DMS53 treated with DMSO at 0.1 percent for 48 hours (cell line): Measurements from ENCODE around the gene MUC3A.
"Not testable (repeated sequence)": the region's sequence is repeated elsewhere in the genome, so short reads cannot be mapped to it uniquely, and the experiment has no call there.

Experiments
- DNase-seq: peaks from one replicate; lab custom pipeline; 2025; ENCODE audit not compliant: unreplicated experiment; lab: John Stamatoyannopoulos, UW

The MUC3A gene

GRCh38 chr7:100971111-100972001, 22.0 kb downstream of the MUC3A start:
- DNase-seq: no peak

- DNase-seq: no peak
These were observed 22.6 kb downstream of the MUC3A start for GRCh38 chr7:100972002-100972347.

DNA sequence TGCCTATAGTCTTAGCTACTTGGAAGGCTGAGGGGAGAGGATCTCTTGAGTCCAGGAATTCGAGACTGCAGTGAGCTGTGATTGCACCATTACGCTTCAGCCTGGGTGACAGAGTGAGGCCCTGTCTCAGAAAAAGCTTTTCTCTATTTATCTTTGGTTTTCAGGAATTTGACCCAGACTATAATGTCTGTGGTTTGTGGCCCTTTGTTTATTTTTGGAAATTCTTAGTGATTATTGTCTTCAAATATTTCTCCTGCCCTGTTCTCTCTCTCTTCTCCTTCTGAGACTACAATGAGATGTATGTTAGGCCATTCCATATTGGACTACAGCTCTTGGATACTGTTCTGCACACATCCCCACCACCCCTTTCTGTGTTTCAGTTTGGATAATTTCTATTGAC, 24.7 kb downstream of the MUC3A start:
- no peak for DNase-seq

DNA sequence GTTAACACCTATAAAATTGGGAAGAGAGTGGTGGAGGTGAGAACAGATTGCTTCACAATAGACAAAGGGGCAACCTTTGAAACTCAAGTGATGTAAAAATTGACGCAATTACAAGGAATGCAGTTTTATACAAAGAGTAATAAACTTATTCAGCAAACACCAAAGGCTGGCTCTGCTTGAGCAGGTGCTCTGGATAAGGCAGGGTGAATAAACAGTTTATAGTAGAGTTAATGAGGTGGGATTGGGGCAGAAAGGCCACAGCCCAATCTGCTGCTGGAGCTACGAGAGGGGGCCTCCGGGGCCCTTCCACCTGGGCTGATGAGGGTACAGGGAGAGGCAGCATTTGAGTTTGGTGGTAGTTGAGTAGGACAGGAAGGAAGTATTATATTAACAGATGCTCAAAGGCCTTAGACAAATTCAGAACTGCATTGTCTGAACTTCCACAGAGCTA, 26.1 kb downstream of the MUC3A start:
- DNase-seq: no peak

GRCh38 chr7:100978300-100978699, 29.0 kb downstream of the MUC3A start:
- DNase-seq: no peak

- no peak for DNase-seq
These were observed 34.3 kb downstream of the MUC3A start for GRCh38 chr7:100983451-100984187.

- not testable (repeated sequence) for DNase-seq
These were observed 35.0 kb downstream of the MUC3A start for GRCh38 chr7:100984241-100984918.

DNA sequence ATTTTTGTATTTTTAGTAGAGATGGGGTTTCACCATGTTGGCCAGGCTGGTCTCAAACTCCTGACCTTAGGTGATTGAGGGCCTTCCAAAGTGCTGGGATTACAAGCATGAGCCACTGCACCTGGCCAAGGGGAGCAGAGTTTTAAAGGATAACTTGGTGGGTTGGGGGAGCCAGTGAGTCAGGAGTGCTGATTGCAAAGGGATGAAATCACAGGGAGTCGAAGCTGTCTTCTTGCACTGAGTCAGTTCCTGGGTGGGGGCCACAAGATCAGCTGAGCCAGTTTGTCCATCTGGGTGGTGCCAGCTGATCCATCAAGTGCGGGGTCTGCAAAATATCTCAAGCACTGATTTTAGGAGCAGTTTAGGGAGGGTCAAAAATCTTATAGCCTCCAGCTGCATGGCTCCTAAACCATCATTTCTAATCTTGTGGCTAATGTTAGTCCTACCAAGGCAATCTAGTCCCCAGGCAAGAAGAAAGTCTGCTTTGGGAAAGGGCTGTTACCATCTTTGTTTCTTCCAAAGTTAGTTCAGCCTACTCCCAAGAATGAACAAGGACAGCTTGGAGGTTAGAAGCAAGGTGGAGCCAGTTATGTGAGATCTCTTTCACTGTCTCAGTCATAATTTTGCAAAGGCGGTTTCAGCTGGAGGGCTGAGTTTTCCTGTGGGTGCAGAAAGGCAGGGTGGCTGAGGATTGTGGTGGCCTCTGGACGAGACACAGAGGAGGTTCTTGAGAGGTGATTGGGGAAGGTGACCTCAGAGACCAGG, 35.9 kb downstream of the MUC3A start:
- not testable (repeated sequence) for DNase-seq

GRCh38 chr7:100991631-100992030, 42.3 kb downstream of the MUC3A start:
- DNase-seq: no peak

DNA sequence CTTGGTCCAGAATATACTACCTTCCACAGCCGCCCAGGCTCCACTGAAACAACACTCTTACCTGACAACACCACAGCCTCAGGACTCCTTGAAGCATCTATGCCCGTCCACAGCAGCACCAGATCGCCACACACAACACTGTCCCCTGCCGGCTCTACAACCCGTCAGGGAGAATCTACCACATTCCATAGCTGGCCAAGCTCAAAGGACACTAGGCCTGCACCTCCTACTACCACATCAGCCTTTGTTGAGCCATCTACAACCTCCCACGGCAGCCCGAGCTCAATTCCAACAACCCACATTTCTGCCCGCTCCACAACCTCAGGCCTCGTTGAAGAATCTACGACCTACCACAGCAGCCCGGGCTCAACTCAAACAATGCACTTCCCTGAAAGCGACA, 42.9 kb downstream of the MUC3A start:
- not testable (repeated sequence) for DNase-seq

DNA sequence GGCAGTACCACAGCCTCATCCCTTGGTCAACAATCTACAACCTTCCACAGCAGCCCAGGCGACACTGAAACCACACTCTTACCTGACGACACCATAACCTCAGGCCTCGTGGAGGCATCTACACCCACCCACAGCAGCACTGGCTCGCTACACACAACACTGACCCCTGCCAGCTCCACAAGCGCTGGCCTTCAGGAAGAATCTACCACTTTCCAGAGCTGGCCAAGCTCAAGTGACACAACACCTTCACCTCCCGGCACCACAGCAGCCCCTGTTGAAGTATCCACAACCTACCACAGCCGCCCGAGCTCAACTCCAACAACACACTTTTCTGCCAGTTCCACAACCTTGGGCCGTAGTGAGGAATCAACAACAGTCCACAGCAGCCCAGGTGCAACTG, 45.3 kb downstream of the MUC3A start:
- DNase-seq: not testable (repeated sequence)

- not testable (repeated sequence) for DNase-seq
These were observed 49.2 kb downstream of the MUC3A start for GRCh38 chr7:100998530-100998929.

- DNase-seq: not testable (repeated sequence)
These were observed 50.0 kb downstream of the MUC3A start for GRCh38 chr7:100999334-100999733.

- not testable (repeated sequence) for DNase-seq
These were observed 50.7 kb downstream of the MUC3A start for GRCh38 chr7:101000025-101000424.

- not testable (repeated sequence) for DNase-seq
These were observed 53.0 kb downstream of the MUC3A start for GRCh38 chr7:101002333-101002732.

DNA sequence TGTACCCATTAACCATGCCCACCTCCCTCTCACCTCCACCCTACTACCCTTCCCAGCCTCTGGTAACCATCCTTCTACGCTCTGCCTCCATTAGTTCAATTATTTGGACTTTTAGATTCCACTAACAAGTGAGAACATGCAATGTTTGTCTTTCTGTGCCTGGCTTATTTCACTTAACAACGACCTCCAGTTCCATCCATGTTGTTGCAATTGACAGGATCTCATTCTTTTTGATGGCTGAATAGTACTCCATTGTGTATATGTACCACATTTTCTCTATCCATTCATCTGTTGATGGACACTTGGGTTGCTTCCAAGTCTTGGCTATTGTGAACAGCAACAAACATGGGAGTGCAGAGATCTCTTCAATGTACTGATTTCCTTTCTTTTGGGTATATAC, 58.0 kb downstream of the MUC3A start:
- DNase-seq: not testable (repeated sequence)

- DNase-seq: no peak
These were observed 60.3 kb downstream of the MUC3A start for GRCh38 chr7:101009629-101010028.

DNA sequence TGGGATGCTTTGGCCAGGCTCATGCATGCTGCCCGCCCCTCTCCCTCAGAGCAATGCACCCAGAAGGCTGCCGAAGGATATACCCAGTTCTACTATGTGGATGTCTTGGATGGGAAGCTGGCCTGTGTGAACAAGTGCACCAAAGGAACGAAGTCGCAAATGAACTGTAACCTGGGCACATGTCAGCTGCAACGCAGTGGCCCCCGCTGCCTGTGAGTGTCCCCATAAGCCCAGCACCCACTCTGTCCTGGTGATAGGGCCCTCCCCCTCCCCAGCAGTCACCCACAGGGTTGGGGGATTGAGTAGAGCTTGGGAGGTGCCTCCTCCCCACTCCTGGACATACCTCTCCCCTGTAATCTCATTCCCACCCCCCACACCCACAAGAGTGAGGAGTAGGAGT, 63.6 kb downstream of the MUC3A start:
- DNase-seq: no peak

GRCh38 chr7:101015626-101016025, 66.3 kb downstream of the MUC3A start:
- no peak for DNase-seq

DNA sequence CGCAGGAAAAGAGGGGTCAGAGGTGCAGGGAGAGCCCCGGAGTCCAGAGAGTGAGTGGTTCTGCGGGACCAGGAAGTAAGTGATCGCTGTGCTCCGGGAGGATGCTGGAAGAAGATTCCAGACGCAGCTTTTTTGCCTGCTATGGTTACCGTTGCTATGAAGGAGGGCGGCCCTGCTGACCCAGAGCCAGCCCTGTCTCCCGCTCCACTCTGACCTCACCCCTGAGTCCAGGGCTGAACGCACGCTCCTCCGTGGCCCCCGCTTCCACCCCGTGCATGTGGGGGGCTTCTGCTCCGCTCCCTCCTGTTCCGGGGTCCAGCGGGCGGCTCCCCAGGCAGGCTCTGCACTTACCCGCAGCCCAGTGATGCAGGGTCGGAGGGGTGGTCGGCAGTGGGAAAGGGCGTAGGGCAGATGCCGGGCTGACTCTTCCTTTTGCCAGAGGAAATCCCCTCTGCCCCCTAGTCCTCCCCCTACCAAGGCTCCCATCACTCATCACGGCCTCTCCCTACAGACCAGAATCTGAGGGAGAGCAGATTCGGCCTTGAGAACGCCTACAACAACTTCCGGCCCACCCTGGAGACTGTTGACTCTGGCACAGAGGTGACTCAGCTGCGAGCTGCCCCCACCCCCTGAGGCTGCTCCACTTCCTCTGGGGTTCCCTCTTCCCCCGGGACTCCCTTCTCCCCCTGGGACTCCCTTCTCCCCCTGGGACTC, 67.9 kb downstream of the MUC3A start:
- DNase-seq: peak; percentile 18
